ENCODE results near the gene FZD2.

The FZD2 gene

DNA sequence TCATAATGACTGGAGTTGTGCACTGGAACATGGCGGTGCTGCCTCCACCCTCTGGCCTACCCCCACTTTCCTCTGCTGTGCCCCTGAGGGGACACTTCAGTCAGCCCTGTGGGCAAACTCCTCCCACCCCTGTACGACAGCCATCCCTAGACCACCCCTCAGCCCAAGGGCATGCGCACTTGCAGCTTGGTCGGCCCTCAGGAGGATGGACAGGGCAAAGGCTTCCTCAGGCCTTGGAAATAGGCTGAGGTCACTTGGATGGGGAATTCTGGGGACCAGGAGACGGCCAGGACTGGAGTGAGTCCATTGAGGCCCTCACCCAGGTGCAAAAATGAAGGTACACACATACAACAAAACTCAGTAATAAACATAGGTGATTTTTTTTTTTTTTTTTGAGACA lies 41.0 kb downstream of the FZD2 start:
- no peaks in the 10 kb centered on the region for H3F3A ChIP-seq (ENCODE audit: insufficient read depth, low read length)
- H3K4me2 ChIP-seq (ENCODE audit: low read depth, low read length) = no peak overlapping the region
- no peak overlapping the region for H3K4me3 ChIP-seq (ENCODE audit: low read length)
- no peaks in the 10 kb centered on the region for H3K79me2 ChIP-seq (ENCODE audit: low read length)
- H3K27me3 ChIP-seq (replicated peaks; ENCODE audit: insufficient read depth, low read length) = no peaks in the 10 kb centered on the region; the same call in 1 of the 2 replicates
- no peaks in the 10 kb centered on the region for H3K9me3 ChIP-seq (replicated peaks; ENCODE audit: insufficient read depth, low read length)
- H3K27ac ChIP-seq (ENCODE audit: low read length) = no peak overlapping the region
- no peak for TF ChIP-seq EZH2 (optimal IDR thresholded peaks at IDR 0.05; ENCODE audit: low read depth, low read length)
- no peak for TF ChIP-seq EZH2phosphoT487 (IDR thresholded peaks at IDR 0.05; ENCODE audit: low read length)
- TF ChIP-seq, protein P1, sequence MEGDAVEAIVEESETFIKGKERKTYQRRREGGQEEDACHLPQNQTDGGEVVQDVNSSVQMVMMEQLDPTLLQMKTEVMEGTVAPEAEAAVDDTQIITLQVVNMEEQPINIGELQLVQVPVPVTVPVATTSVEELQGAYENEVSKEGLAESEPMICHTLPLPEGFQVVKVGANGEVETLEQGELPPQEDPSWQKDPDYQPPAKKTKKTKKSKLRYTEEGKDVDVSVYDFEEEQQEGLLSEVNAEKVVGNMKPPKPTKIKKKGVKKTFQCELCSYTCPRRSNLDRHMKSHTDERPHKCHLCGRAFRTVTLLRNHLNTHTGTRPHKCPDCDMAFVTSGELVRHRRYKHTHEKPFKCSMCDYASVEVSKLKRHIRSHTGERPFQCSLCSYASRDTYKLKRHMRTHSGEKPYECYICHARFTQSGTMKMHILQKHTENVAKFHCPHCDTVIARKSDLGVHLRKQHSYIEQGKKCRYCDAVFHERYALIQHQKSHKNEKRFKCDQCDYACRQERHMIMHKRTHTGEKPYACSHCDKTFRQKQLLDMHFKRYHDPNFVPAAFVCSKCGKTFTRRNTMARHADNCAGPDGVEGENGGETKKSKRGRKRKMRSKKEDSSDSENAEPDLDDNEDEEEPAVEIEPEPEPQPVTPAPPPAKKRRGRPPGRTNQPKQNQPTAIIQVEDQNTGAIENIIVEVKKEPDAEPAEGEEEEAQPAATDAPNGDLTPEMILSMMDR (IDR thresholded peaks at IDR 0.05; ENCODE audit: low read length) = no peak
- no peak for DNase-seq
- H4K20me1 ChIP-seq (ENCODE audit: insufficient read depth, low read length) = no peaks in the 10 kb centered on the region
- H3K9me2 ChIP-seq (replicated peaks; ENCODE audit: insufficient read depth, low read length) = no peaks in the 10 kb centered on the region
- H3K36me3 ChIP-seq (replicated peaks; ENCODE audit: insufficient read depth, low read length) = no peaks in the 10 kb centered on the region
- H3K4me1 ChIP-seq (ENCODE audit: low read length) = no peaks in the 10 kb centered on the region
- no peak overlapping the region for H3K9ac ChIP-seq (ENCODE audit: low read length)
- H2AFZ ChIP-seq (ENCODE audit: low read length) = no peak overlapping the region

DNA sequence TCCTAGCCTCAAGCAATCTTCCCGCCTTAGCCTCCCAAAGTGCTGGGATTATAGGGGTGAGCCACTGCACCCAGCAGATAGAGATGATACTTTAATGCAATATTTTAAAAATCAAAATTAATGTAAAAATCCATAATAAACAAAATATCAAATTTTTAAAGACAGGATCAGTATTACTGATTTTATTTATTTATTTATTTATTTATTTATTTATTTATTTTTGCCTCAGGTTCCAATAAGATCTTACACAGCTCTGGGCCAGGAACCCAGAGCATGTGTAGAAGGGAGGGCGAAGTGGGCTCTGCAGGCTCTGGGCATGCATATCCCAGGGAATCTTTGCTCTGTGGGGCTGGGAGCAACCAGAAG lies 41.6 kb downstream of the FZD2 start:
- Histone ChIP-seq H3K27me3 (replicated peaks; ENCODE audit: insufficient read depth, low read length) (no peaks in the 10 kb centered on the region; the same call in 1 of the 2 replicates), H3K4me2 (ENCODE audit: low read depth, low read length) (no peak overlapping the region), H3K9ac (ENCODE audit: low read length) (no peak overlapping the region), H3K4me1 (ENCODE audit: low read length) (no peaks in the 10 kb centered on the region), H3K36me3 (replicated peaks; ENCODE audit: insufficient read depth, low read length) (no peaks in the 10 kb centered on the region), H3K79me2 (ENCODE audit: low read length) (no peaks in the 10 kb centered on the region), H3F3A (ENCODE audit: insufficient read depth, low read length) (no peaks in the 10 kb centered on the region), H4K20me1 (ENCODE audit: insufficient read depth, low read length) (no peaks in the 10 kb centered on the region), H3K27ac (ENCODE audit: low read length) (no peak overlapping the region), H2AFZ (ENCODE audit: low read length) (no peak overlapping the region), H3K4me3 (ENCODE audit: low read length) (no peak overlapping the region), H3K9me3 (replicated peaks; ENCODE audit: insufficient read depth, low read length) (no peaks in the 10 kb centered on the region), H3K9me2 (replicated peaks; ENCODE audit: insufficient read depth, low read length) (no peaks in the 10 kb centered on the region)
- no peak for TF ChIP-seq EZH2 (optimal IDR thresholded peaks at IDR 0.05; ENCODE audit: low read depth, low read length)
- no peak for TF ChIP-seq EZH2phosphoT487 (IDR thresholded peaks at IDR 0.05; ENCODE audit: low read length)
- TF ChIP-seq, protein P1 (IDR thresholded peaks at IDR 0.05; ENCODE audit: low read length) = no peak
- DNase-seq = no peak

DNA sequence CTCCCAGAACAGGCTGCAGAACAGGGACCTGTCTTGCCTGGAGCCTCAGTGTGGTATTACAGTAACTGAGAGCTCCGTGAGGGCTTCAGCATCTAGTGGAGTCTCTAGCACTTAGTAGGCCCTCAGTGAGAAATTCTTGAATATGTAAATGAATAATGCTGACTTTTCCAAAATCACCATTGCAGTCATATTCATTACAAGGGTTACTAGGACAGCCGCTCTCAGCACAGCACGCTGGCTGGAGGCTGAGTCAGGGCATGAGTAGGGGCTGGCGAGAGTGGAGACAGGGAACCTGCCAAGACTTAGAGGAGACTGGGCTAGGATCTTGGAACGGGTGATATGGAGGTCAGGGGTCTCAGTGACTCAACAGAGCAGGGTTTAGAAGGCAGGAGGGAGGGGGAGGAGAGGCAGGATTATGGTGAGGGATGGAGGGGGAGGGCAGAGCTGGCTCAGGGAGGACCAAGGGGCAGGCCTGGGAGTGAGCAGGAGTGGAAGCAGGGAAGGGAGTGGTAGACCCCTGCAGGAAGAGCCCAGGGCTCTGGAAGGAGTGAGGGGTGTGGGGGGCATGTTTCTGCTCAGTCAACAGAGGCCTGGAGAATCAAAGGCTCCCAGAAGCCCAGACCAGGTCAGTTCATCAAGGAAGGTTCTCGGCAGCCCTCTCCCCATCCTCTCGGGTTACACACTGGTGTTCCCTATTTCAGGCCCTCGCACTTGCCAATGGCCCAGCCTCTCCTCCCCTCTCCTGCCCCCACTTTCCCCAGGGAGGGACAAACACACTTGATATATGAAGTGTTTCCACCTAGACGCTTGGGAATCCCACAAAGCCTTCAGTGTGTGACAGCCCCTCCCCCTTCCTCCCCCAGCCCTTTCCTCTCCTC lies 42.3 kb downstream of the FZD2 start:
- DNase-seq = no peak
- no peaks in the 10 kb centered on the region for H3K4me1 ChIP-seq (ENCODE audit: low read length)
- no peaks in the 10 kb centered on the region for H3K36me3 ChIP-seq (replicated peaks; ENCODE audit: insufficient read depth, low read length)
- H3K9me2 ChIP-seq (replicated peaks; ENCODE audit: insufficient read depth, low read length) = no peaks in the 10 kb centered on the region
- no peak overlapping the region for H3K27ac ChIP-seq (ENCODE audit: low read length)
- no peak overlapping the region for H3K4me3 ChIP-seq (ENCODE audit: low read length)
- H3K9ac ChIP-seq (ENCODE audit: low read length) = no peak overlapping the region
- no peaks in the 10 kb centered on the region for H3F3A ChIP-seq (ENCODE audit: insufficient read depth, low read length)
- TF ChIP-seq, protein P1 (IDR thresholded peaks at IDR 0.05; ENCODE audit: low read length) = no peak
- no peaks in the 10 kb centered on the region for H3K9me3 ChIP-seq (replicated peaks; ENCODE audit: insufficient read depth, low read length)
- H3K4me2 ChIP-seq (ENCODE audit: low read depth, low read length) = no peak overlapping the region
- H4K20me1 ChIP-seq (ENCODE audit: insufficient read depth, low read length) = no peaks in the 10 kb centered on the region
- no peak overlapping the region for H2AFZ ChIP-seq (ENCODE audit: low read length)
- no peaks in the 10 kb centered on the region for H3K27me3 ChIP-seq (replicated peaks; ENCODE audit: insufficient read depth, low read length)
- H3K79me2 ChIP-seq (ENCODE audit: low read length) = no peaks in the 10 kb centered on the region
